HG02840 (cell line): ENCODE data around the gene LAG3.
"Not testable (repeated sequence)": the region's sequence is repeated elsewhere in the genome, so short reads cannot be mapped to it uniquely, and the experiment has no call there.

Experiments
- ATAC-seq: cut with Tn5 transposase; IDR thresholded peaks from one replicate; pipeline ENCODE4 v1.9.1; 2021; ENCODE audit warnings: mild to moderate bottlenecking, moderate library complexity, moderate number of reproducible peaks; ENCODE audit not compliant: unreplicated experiment, low FRiP score

The LAG3 gene

DNA sequence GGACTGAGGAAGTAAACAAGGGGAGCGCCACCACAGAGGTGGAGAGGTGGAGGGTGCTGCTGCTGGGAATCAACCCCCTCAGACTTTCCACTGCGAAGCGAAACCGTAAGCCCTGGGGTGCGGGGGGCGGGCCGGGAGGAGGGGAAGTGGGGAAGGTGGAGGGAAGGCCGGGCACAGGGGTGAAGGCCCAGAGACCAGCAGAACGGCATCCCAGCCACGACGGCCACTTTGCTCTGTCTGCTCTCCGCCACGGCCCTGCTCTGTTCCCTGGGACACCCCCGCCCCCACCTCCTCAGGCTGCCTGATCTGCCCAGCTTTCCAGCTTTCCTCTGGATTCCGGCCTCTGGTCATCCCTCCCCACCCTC is at the start of gene LAG3:
LAG3 (plus strand) TSS at position 190 of the 365 bp plus-strand sequence. CDS start 333 bp downstream, outside the sequence.
- ATAC-seq = no peak

DNA sequence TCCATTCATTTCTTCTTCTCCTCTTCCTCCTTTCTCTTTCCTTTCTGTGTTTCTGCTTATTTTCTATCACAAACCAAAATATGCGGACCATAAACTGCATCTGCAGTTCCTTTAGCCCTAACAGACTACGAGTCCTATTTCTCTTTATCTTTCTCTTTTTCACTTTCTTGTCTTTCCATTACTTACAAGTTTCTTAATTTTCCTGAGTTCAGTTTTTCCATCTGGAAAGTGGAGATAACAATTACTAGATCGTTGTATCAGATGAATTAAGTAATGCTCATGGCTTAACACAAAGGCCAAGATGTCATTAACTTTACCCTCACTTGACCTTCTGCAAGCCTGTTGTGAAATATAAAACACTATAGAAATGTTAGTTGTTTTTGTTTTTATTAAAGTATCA is 49.5 kb upstream of the LAG3 start:
- no peak for ATAC-seq

DNA sequence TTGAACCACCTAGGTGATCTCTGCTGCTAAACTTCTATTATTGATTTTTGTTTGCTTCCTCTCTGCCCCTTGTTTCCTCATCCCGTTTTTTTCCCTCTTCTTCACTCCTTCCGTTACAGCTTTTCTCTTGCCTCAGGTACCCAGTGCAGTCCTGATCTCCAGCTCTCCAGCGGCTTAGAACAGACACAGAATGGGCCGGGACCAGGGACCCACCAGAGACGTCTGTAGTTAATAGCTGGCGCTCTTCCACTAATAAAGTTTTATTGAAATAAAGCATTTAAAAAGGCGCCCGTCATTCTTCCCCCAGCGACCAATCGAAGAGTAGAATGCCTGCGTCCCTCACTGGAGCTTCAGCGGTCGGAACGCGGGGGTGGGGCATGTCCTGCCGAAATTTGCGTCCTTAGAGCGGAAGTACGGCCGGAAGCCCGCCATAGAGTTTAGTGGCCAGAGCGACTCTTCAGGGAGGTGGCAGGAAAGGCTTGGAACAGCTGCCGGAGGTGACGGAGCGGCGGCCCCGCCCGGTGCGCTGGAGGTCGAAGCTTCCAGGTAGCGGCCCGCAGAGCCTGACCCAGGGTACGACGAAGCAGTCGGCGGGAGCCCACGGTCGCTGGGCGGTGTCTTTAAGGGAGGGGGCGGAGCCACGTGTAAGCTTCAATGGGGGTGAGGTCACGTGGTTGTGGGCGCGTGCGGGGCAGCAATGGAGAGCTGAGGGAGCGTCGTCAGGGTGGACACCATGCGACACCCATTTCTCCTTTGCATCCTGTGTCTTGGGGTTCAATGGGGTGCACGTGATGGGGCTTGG is 48.5 kb upstream of the LAG3 start, which contains the start of gene COPS7A:
COPS7A (plus strand) TSS at position 440 of the 802 bp plus-strand sequence. CDS start 611 bp downstream, outside the sequence.
- peak; percentile 90 for ATAC-seq

DNA sequence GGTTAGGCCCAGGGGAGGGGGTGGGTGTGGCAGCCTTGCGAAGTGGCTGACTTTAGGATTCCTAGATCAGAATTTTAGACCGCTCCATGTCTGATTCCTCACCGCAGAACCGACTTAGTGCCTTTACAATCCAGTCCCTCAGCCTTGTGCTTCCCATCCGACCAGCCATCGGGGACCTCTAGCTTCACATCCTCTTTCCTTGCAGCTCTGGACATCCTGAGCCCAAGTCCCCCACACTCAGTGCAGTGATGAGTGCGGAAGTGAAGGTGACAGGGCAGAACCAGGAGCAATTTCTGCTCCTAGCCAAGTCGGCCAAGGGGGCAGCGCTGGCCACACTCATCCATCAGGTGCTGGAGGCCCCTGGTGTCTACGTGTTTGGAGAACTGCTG is 47.9 kb upstream of the LAG3 start:
- no peak for ATAC-seq

DNA sequence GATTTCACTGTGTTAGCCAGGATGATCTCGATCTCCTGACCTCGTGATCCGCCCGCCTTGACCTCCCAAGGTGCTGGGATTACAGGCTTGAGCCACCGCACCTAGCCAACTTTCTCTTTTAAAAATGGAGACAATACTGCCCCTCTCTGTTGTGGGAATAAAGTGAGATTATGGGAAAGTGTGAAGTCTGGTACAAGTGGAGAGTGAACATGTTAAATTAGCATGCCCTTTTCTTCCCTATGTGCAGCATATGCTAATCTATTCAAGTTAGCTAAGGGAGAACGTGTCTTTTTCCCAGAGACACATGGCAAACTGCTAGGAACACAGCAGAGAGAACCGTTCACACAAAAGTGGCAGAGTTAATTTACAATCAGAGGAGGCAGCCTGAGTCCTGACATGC is 47.0 kb upstream of the LAG3 start:
- ATAC-seq = no peak

DNA sequence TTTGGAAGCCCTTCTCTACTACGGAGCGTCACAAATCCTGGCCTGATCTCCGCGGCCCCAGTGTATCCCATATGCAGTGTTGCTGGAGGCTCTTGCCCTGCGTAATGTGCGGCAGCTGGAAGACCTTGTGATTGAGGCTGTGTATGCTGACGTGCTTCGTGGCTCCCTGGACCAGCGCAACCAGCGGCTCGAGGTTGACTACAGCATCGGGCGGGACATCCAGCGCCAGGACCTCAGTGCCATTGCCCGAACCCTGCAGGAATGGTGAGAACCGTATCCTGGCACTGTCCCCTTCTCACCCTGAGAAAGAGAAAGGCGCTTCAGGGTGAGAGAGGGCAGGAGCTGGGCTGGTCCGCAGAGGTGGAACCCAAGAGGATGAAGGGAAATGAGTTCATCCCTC is 43.1 kb upstream of the LAG3 start:
- ATAC-seq = no peak

DNA sequence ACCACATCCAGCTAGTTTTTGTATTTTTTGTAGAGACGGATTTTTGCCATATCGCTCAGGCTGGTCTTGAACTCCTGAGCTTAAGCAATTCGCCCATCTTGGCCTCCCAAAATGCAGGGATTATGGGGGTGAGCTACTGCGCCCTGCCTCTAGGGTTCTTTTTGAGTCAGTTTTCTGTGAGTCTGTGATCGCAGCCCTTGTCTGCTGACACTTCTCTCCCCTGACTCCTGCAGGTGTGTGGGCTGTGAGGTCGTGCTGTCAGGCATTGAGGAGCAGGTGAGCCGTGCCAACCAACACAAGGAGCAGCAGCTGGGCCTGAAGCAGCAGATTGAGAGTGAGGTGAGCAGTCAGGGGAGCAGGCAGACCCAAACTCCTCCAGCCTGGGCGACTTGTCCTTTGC is 42.2 kb upstream of the LAG3 start:
- no peak for ATAC-seq

DNA sequence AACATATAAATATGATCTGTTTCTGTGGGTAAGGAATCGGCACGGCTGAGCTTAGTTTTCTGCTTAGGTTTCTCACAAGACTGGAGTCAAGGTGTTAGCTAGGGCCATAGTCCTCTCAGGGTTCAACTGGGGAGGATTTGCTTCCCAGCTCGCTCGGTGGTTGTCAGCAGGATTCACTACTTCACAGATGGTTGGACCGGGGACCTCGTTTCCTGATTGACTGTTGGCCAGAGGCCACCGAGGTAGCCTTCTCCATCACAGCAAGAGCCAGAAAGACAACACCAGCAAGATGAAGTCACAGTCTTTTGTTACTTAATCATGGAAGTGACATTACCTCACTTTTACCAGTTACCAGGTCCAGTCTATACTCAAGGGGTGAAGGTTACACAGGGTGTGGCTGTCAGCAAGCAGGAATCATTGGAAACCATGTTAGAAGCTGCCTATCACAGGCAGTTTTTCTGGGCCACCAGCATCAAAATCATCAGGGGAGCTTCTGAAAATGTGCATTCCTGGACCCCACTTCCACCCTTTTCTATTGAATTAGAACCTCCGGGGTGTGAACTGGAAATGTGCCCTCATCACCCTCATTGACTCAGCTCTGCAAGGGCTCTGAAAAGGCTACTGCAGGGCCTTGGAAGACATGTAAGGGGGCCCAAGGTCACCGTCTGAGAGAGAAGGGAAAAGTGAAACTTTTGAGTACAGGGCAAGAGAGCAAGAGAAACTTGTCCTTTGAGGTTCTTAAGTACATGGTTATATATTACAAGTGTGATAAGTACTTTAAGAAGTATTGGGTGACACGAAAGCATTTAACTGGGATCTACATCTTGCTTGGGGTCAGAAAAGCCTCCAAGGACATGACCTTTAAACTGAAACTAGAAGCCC is 37.6 kb upstream of the LAG3 start:
- ATAC-seq = no peak

DNA sequence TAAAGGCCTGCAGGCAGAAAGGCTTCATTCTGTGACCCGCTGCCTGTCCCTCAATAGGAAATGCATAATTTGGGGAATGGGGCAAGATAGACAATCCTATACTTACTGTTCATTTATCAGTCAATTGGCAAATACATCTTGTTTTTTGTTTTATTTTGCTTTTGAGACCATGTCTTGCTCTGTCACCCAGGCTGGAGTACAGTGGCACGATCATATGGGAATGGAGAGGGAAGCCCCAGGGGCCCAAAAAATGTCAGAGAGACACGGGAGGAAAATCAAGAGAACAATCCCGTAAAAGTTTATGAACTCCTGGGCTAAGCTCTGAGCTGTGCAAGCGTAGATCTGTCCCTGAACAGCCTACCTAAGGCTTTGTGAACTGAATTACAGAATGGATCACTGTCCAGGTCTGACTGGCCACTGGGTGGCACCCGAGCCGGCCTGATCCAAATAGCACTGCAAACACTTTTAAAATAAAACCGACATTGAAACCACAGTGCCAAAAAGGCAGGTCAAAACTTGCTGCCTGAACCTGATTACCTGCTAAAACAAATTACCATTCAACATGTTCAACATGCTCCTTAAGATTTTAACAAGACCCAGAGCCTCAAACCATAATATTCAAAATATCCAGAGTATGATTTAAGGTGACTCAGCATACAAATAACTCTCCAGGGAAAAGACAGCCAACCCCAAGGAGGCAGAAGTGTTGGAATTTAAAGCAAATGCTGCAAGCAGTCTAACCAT is 36.7 kb upstream of the LAG3 start:
- no peak for ATAC-seq

DNA sequence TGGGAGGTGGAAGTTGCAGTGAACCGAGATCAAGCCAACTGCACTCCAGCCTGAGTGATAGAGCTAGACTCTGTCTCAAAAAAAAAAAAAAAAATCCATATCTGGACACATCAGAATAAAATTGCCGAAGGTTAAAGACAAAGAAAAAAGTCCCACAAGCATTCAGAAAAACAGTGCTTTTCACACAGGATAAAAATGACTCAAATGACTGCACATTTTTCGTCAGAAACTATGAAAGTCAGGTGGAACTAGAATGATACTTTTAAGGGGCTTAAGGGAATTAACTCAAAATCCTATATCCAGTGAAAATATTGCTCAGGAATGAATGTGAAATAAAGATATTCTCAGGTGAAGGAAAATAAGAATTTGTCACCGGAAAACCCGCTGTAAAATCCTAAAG is 35.6 kb upstream of the LAG3 start:
- ATAC-seq = no peak

DNA sequence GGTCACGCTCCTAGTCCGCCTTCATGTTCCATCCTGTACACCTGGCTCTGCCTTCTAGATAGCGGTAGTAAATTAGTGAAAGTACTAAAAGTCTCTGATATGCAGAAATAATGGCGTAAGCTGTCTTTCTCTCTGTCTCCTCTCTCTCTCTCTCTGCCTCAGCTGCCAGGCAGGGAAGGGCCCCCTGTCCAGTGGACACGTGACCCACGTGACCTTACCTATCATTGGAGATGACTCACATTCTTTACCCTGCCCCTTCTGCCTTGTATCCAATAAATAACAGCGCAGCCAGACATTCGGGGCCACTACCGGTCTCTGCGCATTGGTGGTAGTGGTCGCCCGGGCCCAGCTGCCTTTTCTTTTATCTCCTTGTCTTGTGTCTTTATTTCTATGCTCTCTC is 30.2 kb upstream of the LAG3 start:
- ATAC-seq = not testable (repeated sequence)

DNA sequence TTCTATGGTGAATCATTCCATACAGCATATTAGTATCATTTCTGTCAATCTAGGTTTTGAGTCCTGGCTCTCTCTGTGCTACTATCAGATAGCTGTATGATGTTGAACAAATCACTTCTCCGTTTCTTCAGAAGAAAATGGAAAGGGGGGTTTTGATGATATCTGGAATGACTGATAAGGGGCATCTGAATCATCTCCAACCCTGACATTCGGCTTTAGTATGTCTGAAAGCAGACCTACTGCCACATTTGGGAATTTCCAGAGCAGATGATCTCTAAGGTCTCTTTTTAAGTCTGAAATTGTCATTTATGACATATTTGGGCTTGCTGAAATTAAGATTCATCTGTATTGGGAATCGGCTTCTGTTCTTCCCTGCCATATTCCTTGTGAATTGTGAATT is 29.5 kb upstream of the LAG3 start:
- no peak for ATAC-seq

DNA sequence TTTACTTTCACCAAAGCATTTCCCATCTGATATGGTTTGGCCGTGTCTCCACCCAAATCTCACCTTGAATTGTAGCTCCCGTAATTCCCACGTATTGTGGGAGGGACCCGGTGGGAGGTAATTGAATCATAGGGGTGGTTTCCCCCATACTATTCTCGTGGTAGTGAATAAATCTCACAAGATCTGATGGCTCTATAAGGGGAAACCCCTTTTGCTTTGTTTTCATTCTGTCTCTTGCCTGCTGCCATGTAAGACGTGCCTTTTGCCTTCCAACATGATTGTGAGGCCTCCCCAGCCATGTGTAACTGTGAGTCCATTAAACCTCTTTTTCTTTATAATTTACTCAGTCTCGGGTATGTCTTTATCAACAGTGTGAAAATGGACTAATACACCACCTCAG is 29.0 kb upstream of the LAG3 start:
- not testable (repeated sequence) for ATAC-seq

DNA sequence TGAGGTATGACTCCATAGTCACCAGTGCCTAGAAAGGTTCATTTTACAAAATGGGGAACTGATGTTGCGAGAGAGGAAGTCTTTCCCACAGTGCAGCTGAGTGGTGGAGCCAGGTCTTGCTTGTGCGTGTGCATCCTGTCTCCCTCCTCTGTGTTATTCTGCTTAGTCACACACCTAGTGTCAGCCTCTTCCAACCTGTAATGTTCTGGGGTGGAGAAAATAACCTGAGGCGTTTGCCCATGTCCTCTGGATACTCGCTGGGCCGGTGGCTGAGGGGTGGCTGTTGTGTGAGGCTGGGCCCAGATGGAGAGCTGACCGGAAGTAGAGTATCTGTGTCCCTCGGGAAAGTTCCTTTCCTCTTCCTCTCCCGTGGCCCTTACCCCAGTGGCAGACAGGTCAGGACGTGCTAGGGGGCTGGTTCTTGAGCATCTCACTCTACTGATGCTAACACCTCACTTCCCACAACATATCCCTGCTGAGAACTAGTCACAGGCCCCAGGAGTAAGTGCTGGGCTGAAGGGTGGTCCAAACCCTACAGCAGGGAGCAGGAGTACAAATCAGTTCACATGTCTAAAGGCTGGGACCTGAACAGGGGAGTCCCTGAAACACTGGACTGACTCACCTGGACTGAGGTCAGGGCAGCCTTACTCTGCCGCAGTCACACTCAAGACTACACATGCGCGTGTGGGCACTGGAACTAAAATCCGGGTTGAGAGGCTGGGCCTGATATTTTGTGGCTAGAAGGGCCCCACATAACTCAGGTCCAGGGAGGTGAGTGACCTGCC is 26.4 kb upstream of the LAG3 start:
- ATAC-seq = no peak

DNA sequence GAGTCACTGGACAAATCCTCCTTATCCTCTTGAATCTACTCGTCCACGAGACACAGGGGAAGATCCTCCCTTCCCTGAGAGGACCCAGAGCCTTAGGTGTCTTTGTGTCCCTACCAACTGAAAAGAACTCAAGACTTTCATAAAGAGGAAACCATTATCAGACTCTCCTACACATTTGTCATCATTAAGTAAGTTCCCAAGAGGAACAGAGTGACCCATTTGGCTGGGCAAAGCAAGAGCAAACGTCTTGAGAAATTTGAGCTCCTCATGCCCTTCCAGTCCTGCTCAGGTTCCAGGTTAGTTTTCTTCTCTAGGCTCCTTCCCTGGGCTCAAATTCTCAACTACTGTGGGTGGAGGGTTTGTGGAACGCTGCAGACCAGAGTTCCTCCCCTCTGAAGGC is 25.1 kb upstream of the LAG3 start:
- no peak for ATAC-seq

DNA sequence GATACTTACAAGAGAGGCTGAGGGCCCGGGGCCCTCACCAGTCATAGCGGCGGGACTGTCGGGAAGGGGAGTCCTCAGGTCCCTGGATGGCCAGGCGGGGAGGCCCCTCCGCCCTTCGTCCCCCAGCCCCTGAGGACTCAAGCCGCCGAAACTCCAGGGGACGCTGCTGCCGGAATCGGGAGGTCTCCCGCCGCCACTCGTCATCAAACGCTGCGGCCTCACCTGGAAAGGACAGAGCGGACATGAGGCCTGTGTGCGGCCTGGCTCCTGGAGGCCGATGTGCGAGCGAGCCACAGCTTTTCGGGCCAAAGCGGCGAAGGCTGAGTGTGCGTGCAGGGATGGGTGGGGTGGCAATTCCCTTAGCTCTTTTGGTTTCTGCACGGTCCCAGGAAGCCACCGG is 23.6 kb upstream of the LAG3 start:
- ATAC-seq = no peak

DNA sequence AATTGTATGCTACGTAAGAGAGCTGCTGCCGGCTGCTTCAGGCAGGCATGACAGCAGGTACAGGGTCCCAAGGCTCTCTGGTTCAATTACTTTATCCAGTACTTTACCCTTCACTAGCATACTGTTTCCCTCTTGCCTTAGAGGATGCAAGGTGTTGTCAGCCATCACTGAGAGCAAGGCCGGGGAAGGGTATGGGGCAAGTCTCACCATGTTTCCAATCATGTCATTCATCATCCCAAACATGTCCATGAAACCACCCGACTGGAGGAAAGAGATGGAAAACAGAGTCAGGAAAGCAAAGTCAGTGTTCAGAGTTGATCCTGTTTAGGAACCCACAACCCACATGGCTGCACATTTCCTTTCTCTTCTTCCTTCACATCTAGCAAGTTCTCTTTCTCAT is 21.8 kb upstream of the LAG3 start:
- ATAC-seq = no peak

DNA sequence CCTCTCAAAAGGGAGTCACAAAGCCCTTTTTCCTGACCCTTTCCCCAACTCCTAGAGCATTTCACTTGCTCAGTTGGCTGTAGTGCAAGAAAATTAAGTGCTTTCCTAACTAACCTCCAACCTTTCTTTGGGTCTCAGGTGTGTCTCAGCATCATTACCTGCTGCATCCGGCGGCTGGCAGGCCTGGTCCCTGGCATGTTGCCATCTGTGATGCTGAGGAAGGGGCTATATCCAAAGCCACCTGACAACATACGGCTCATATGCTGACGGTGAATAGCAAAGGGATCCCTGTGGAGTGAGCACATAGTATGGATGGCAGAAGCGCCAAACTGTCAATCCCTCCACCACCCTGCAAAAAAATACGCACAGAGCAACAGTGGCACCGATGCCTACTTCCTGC is 20.6 kb upstream of the LAG3 start:
- ATAC-seq = no peak

DNA sequence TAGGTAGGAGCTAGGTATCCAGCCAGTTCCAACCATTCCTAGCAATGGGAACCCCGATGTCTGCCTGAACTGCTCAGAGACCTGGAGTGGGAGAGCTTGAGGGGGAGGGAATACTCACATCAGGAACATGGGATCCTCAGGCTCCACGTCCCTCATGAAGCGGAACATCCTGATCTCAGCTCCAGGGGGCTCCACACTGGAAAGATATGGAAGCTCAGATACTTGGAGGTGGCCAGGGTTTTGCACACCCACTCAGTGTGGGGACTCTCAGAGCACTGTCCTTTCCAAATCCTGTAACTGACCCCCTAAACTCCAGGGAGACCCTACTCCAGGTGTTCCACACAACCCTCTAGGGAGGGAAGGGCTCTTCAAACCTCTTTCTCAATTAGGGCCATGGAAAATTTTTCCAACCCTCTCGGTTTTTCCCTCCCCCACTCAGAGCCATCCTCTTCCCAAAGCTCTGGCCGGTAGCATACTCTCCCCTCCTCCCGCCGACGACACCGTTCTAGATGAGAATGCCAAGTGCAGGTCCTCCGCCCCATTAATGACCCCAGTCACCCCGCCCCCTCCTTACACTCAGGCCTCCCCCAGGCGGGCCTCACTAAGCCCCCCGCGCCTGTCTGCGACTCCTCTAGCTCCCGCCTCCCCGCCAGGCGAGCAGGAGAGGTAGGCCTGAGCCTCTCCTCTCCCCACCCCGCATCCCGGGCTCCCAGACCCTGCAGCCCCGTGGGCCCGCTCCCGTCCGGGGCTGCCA is 20.0 kb upstream of the LAG3 start:
- ATAC-seq = peak; percentile 8
